Colonic mucosa (tissue), 4 donors: Measurements from ENCODE around the gene SKAP1. TPM values are rescaled to one million over a fixed set of nuclear protein-coding genes. Genes with fewer than 3 reads are reported as not detected.

Experiments used
- DNase-seq: peaks from one replicate; pipeline ENCODE4 v3.0.0-alpha.2; 2020
- H3K27ac ChIP-seq: fragments of 200-600 bp; one replicate; pipeline ENCODE4 v1.8.0; 2021
- H3K27me3 ChIP-seq: fragments of 200-600 bp; one replicate; pipeline ENCODE4 v1.8.0; 2021
- H3K36me3 ChIP-seq: fragments of 200-600 bp; one replicate; pipeline ENCODE4 v1.8.0; 2021
- H3K4me1 ChIP-seq: fragments of 200-600 bp; one replicate; pipeline ENCODE4 v1.8.0; 2021; ENCODE audit warnings: mild to moderate bottlenecking
- H3K4me3 ChIP-seq: fragments of 200-600 bp; one replicate; pipeline ENCODE4 v1.8.0; 2021
- H3K9ac ChIP-seq, 2 donors: one replicate each; pipeline ENCODE4 v1.7.0; 2013; ENCODE audit warnings: control low read depth in 2 of 2, low read depth in 2 of 2, low read length in 2 of 2
- H3K9me3 ChIP-seq: fragments of 200-600 bp; one replicate; pipeline ENCODE4 v1.8.0; 2021
- CTCF ChIP-seq: fragments of 200-600 bp; IDR thresholded peaks from one replicate; pipeline ENCODE4 v1.8.0; 2022; ENCODE audit warnings: antibody characterized with exemption, mild to moderate bottlenecking
- intact Hi-C: fragments of 100-400 bp; cut with DNase I; formaldehyde crosslinking; loops from one replicate; pipeline ENCODE4 v1.14.1; 2022
- total RNA-seq, 2 donors: library from RNA; stranded (reverse); fragmentation: NEBNext Ultra II Directional in 1 of 2; extraction: Animal tissue kit (Norgen Biotek cat#: 25700) in 1 of 2; gene quantifications; one replicate each; pipeline ENCODE4 v1.2.1, GENCODE V29; 2021
- donor health status: healthy.
- donor health status: DM: no; HTN: no; CAD: no.
- donor health status: DM: no; HTN: no; CAD: no.

SKAP1 gene
- total RNA-seq, 2 donors from 2014 or later = 1.2 to 2.1 TPM

- Histone ChIP-seq H3K9ac (no peak overlapping the region), H3K36me3 (no peaks in the 10 kb centered on the region), H3K4me3 (no peak overlapping the region), H3K27ac (no peak overlapping the region), H3K27me3 (no peaks in the 10 kb centered on the region), H3K9me3 (no peaks in the 10 kb centered on the region), H3K4me1 (no peaks in the 10 kb centered on the region)
- intact Hi-C loops = no loop called here
- no peak for DNase-seq
- TF ChIP-seq CTCF = no peak
Observed at GRCh38 chr17:48314716-48315115, 115.3 kb downstream of the SKAP1 start.

DNA sequence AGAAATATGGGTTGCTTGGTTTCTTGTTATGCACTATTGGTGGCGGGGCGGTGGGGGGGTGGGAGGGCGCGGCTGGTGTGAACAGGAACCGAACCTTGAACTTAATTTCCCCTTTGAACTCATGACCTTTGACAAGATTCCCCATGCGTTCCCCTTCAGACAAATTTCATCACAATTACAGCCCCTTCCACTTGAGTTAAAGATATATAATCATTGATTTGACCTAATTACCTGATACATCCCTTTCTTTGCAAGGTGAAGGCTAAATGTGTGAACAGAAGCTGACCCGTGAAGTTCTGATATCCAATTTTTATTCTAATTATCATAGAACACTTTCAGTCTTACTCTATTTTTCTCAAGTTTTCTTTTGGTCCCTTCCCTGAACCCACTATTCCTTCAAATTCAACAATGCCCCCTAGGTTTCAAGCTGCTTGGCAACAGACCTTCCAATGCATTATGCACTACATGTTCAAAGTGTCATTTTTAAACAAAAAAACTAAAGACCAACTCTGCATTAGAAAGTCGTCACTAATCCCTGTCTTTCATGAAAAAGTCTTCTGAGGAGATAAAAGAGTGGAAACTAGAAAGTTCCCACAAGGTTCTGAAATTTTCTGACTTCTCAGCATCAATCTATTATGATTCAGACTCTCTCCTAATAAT lies 116.8 kb downstream of the SKAP1 start:
- H3K9me3 ChIP-seq = no peaks in the 10 kb centered on the region
- H3K9ac ChIP-seq = no peak overlapping the region
- no peaks in the 10 kb centered on the region for H3K4me1 ChIP-seq
- no peaks in the 10 kb centered on the region for H3K36me3 ChIP-seq
- no peak overlapping the region for H3K4me3 ChIP-seq
- TF ChIP-seq CTCF = no peak
- no peaks in the 10 kb centered on the region for H3K27me3 ChIP-seq
- DNase-seq = no peak
- intact Hi-C loops = no loop called here
- H3K27ac ChIP-seq = no peak overlapping the region

- TF ChIP-seq CTCF = no peak
- H3K36me3 ChIP-seq = no peaks in the 10 kb centered on the region
- H3K9ac ChIP-seq = no peak overlapping the region
- H3K27me3 ChIP-seq = no peaks in the 10 kb centered on the region
- no peak overlapping the region for H3K4me3 ChIP-seq
- intact Hi-C loops = no loop called here
- no peak overlapping the region for H3K27ac ChIP-seq
- DNase-seq = no peak
- no peaks in the 10 kb centered on the region for H3K4me1 ChIP-seq
- no peaks in the 10 kb centered on the region for H3K9me3 ChIP-seq
Observed at GRCh38 chr17:48311324-48311723, 118.7 kb downstream of the SKAP1 start.

- H3K4me3 ChIP-seq = no peak overlapping the region
- intact Hi-C loops = no loop called here
Observed at GRCh38 chr17:48310748-48311213, 119.2 kb downstream of the SKAP1 start.

GRCh38 chr17:48308581-48308980 lies 121.4 kb downstream of the SKAP1 start:
- H3K9me3 ChIP-seq = no peaks in the 10 kb centered on the region
- H3K4me3 ChIP-seq = no peak overlapping the region
- H3K27ac ChIP-seq = no peak overlapping the region
- no peak for TF ChIP-seq CTCF
- H3K9ac ChIP-seq = no peak overlapping the region
- DNase-seq = no peak
- no peaks in the 10 kb centered on the region for H3K36me3 ChIP-seq
- H3K27me3 ChIP-seq = no peaks in the 10 kb centered on the region
- no peaks in the 10 kb centered on the region for H3K4me1 ChIP-seq
- intact Hi-C loops = no loop called here

More at GRCh38 chr17:48310748-48311213, 119.2 kb downstream of the SKAP1 start:
- no peak for DNase-seq
- H3K9me3 ChIP-seq = no peaks in the 10 kb centered on the region
- no peaks in the 10 kb centered on the region for H3K36me3 ChIP-seq
- H3K4me1 ChIP-seq = no peaks in the 10 kb centered on the region
- no peak overlapping the region for H3K27ac ChIP-seq
- no peak overlapping the region for H3K9ac ChIP-seq
- H3K27me3 ChIP-seq = no peaks in the 10 kb centered on the region
- TF ChIP-seq CTCF = no peak
